HG03354 (cell line): Measurements from ENCODE around the gene PANK2.
"Not testable (repeated sequence)": the region's sequence is repeated elsewhere in the genome, so short reads cannot be mapped to it uniquely, and the experiment has no call there.

Source experiments
- ATAC-seq: cut with Tn5 transposase; IDR thresholded peaks from one replicate; pipeline ENCODE4 v1.9.1; 2021; ENCODE audit warnings: mild to moderate bottlenecking; ENCODE audit not compliant: unreplicated experiment, poor library complexity, severe bottlenecking

PANK2 gene

DNA sequence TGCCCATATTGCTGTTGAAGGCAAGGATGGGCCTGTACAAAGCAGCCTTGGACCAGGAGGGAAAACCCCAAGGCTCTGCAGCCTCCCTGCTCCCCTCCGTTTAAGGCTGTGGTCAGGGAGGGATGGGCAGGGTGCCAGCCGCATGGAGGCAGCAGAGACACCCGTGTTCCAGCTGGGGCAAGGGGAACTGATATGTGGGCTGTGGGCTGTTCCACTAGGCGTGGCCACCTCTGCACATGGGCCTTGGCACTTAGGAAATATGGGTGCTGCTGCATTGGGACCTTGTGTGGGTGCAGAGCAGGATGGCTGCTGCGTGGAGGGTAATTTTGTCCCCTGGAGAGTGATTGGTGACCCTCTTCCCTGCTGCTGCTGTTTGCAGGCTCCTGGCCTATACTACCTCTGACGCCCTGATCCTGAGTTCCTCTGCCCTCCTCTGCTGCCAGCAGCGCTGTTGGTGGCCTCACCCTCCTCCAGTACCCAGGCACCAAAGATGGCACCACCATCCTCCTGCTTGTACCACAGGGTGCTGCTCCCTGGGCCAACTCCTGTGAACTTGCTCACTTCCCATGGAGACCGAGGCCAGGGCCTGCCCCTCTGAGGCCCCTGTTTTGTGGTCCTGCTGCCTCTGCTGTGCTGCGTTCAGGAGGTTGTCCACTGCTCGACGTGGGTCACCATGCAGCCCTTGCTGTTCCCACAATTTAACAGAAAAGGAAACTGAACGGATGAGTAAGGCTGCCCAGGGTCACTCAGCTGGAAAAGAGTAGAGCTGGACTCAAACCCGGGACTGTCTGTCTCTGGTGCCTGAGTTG is 35.3 kb downstream of the PANK2 start:
- ATAC-seq: no peak

DNA sequence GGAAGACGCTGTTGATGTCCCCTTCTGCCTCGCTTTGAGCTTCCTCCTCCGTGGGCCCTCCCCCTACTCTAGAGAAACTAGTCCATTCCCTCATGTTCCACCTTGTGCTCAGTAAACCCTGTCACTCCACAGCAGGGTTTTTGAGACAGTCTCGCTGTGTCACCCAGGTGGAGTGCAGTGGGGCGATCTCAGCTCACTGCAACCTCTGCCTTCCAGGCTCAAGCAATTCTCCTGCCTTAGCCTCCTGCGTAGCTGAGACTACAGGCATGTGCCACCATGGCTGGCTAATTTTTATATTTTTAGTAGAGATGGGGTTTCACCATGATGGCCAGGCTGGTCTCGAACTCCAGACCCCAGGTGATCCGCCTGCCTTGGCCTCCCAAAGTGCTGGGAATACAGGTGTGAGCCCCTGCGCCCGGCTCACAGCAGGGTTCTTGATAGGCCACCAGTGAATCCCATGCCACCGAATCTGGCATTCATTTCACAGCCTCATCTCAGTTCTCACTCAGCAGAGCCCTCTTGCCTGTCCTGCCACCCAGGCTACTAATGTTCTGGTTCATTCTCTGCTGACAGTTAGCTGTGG is 36.0 kb downstream of the PANK2 start:
- no peak for ATAC-seq

DNA sequence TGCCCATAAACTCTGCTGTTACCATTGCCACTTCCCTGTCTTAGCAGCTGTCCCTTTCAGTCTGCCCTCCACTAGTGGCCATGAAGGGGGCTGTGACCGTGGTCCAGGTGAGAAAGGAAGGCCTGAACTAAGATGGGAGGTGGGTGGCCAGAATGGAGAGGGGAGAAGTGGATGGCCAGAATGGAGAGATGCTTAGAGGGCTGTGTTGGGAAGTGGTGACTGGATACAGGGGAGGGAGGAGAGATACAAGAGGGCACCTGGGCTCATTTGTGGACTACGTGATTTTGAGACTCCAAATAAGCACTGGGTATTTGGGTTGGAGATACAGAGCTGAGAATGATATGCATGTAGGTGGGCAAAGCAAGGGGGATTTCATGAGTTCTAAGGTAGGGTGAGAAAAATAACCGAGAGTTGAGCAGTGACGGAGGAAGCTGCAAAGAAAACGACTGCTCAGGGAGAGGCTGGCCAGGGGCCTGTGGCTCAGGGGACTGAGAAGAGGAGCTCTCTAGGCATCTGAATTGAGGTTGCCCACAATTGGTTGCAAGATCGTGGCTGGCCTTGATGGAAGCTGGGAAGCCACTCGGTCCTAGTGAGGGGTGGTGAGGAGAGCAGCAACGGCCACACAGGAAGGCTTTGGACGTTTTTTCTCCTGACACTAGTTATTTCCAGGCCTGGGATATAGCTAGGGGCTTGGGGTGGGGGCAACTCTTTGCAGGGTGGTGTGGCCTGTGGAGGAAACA is 36.9 kb downstream of the PANK2 start:
- no peak for ATAC-seq

DNA sequence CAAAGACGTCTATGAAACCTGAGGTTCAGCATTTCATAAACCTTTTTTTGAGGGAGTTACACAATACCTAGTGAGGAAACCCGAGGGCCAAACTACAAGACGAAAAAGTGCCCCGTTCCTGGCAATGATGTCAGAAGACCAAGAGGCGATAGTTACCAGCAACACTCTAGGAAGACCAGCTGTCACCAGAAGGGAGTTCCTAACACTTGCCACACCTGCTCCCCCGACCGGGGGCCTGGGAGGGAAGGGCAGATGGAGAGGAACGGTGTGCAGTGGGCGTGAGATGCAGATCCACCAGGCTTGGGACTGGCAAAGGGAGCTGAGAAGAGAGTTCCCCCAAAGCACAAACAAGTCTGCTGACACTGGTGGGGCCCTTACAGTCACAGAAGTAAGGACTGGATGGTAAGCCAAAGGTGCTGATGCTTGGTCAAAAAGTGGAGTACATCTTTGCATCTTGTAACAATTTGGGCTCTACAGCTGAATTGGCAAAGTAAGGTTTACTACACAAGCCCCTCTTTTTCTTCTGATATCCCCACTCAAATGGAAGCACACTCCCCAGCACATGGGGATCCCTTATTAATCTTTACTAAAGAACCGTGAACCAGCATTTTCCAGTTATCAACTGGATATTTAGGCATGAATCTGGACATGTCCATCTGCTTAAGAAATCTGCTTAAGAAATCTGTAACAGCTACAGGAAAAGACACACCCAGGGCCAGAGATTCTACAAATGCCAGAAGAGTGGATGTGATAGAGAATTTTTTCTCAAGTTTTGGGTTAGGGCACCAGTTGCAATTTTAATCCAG is 38.5 kb downstream of the PANK2 start:
- ATAC-seq: no peak

DNA sequence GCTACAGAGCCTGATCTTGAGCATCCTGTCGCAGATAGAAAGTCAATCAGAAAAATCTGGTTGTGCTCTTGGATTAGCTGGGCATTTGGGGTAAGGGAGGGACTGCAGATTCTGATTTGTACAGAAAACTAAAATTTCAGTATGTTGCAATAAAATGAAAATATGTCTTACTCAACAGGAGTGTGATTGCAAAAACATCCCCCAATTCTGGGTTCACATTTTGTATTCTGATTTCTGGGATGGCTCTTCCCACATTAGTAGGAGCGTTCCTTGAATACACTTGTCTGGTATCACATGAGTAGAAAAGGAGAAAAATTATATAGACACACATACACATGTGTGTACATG is 40.5 kb downstream of the PANK2 start:
- ATAC-seq: no peak

DNA sequence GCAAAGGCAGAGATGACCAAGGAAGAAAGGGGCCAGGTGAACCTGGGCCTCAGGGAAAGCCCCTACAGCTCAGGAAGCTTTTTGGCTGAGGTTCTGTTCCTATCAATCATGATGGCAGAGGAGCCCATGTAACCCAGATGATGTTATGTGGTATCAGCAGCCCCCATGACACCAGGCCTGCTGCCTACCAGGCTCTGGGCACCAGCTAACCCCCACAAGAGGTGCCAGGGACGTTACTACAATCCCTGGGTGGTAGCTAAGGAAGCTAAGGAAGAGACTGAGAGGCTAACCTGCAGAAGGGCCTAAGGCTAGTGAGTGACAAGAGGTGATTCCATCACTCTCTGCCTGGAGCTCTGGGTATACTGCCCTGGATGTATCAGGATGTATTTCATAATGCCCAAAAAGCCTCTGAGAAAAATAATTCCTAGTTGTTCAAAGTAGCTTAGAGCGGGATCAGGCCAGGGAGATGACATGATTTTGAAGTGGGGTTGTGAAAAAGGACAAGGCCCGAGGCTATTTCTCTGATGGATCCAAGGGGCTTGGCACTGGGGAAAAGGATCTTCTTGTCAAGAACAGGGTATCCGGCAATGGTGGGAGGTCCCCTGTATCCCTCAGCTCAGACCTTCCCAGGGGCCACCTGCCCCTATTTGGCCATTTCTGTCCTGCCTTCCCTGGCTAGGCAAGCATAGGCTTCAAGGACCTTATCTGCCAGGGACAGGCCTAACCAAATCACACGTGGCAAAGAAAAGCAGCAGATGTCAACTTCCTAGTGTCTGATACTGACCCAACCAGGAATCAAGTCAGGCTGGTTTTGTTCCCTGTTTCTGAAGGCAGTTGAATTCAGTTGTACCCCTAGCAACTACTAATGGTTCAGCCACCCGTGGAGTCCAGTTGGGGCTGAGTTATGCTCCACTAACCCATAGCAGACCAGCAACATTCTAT is 41.3 kb downstream of the PANK2 start:
- no peak for ATAC-seq

DNA sequence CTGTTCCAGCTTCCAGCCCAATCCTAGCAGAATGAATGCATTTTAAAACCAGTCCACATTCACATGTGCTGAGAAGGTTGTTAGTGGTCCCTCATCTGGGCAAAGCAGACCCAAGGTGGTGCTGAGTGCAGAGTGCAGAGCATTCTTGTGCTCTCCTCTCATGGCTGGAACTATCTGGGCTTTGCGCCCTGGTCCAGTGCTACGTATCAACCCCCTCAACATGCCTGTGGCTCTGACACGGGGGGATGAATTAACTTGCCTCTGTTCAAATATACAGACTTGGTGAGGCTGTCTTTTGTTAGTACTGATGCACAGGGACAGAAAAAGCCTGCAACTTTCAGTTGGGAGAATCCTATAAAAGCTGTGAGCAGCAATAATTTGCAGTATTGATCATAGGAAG is 42.5 kb downstream of the PANK2 start:
- no peak for ATAC-seq

DNA sequence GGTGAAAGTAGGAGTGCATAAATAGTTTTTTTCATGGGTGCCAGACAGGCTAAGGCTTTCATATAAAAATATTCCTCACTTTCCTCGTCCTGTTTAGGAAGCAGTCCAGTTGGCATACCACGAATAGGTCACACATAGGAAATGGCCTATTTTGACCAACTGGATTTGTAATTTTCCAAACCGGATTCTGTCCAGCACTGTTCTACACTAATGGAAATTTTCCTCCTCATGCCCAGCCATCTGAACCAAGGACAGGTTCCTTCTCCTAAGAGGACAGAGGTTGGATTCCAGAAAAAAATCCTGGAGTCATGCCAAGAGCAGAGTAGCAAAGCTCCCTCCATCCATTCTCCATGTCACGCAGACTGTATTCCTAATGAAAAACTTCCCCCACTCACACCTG is 43.1 kb downstream of the PANK2 start:
- no peak for ATAC-seq

DNA sequence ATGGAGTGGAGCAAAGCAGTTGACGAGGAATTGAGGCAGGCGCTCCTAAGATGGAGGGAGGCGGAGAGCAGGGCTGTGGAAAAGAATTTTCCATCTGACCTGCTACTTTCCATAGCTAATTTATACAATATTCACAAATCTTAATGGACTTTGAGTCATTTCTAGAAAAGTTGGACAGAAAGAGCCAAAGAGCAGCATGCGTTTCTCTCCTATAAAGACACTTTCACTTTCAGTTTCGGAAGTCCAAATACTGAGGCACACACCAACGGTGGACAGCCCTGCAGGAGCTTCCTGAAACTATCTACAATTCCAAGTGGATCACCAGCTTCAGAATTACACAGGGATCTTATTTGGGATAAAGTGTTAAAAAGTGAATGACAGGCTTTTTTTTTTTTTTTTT is 43.5 kb downstream of the PANK2 start:
- ATAC-seq: no peak

DNA sequence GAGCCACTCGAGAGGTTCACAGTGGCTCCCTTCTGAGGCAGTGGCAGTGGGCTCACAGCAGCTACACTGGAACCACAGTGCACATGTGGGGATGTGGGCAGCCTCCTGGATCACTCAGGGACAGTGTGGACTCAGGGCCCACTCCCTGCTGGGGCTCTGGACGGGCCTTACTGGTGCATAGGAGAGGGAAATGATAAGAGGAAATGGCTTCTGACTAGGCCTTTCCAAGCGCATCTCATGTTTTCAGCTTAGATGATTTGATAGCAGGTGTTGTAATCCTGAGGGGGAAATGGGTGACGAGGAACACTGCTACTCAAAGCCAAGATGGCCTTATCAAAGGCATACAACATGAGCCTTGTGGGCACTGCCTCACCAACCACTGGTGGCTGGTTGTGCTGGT is 44.0 kb downstream of the PANK2 start:
- no peak for ATAC-seq

DNA sequence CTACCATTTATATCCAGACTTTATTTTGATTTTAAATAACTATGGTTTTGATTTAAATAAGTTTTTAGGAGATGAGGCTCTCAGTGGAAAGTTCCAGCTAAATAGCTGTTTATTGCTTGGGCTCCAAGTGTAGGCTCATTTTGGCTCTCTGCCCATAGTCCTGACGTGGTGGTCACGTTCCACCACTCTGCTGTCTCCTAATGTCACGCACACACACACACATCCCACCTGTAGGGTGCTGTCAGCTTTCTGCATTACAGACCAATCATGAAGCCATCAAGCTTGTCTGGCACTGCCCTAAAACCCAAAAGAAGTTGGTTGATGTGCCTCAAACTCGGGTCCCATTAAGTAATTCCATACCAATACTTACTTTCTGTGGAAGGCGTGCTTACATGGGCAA is 45.4 kb downstream of the PANK2 start:
- no peak for ATAC-seq

DNA sequence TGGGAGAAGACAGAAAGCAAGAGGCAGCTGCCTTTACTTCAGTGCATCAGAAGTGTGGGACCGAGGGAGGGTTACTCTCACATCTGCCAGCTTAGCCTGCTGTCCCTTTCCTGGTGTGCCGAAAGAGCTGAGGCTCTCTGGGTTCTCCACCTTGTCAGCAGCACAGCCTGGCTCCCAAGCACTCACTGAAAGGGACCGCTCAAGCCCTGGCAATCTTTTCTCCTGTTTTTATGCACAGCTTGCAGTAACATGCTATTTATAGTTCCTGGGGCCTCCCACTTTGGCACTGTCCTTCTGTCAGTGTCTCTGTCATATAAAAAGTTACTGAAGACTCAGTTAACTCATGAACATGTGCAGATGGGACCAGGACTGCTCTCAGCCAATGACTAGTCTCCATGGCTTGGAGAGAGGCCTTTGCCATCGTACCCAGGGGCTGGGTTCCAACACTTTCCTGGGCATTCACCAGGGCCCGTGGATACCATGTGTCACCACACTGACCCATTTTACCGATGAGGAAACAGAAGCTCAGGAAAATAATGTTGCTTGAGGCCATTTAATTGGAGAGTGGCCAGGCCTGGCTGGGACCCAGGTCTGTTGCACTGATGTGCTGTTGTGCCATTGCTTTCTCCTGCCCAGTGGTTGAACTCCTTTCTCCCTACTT is 46.2 kb downstream of the PANK2 start:
- ATAC-seq: no peak

DNA sequence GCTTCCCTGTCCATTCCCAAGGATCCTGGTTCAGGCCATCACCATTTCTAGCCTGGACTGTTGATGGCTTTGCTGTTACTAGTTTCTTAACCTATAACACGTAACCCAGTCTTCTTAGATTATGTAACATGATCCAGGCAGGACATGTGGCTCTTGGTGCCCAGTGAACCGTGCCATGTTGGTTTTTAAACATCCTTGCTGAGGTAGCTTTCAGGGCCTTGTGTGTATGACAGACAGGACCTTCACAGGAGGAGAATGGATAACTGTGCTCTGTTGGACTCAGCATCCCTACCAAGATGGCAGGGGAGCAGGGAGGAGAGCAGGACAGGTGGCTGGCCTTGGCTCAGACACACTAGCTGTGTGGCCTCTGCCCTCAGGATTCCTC is 46.8 kb downstream of the PANK2 start:
- ATAC-seq: no peak

DNA sequence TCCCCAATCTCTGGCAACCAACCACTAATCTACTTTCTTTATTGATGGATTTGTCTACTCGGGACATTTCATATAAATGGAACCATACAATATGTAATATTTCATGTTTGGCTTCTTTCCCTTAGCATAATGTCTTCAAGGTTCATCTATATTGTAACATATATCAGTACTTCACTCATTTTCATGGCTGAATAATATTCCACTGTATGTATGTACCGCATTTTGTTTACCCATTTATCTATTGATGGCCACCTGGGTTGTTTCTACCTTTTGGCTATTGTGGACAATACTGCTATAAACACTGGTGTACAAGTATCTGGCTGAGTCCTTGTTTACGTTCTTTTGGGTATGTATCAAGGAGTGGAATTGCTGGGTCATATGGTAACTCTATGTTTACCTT is 48.4 kb downstream of the PANK2 start:
- no peak for ATAC-seq

DNA sequence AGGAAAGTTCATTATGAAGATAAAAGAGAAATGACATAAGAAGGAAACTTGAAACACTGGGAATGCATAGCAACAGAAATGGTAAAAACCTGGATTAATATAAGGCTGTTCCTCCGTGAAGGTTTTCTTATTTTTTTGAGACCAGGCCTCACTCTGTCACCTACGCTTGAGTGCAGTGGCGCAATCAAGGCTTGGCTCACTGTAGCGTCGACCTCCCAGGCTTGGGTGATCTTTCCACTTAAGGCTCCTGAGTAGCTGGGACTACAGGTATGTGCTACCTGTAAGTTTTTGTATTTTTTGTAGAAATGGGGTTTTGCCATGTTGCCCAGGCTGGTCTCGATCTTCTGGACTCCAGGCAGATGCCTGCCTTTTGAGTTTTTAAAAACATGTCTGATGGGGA is 51.7 kb downstream of the PANK2 start:
- no peak for ATAC-seq

DNA sequence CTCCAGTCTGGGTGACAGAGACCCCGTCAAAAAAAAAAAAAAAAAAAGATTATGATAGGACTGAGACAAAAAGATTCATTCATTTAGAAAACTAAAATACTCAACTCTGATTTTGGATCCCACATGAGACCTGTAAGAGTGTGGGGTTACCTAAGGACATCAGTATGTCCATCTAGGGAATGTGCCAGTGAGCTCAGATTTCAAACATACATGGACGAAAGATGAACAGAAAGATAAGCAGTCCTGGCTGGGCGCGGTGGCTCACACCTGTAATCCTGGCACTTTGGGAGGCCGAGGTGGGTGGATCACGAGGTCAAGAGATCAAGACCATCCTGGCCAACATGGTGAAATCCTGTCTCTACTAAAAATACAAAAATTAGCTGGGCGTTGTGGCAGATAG is 57.5 kb downstream of the PANK2 start:
- not testable (repeated sequence) for ATAC-seq

DNA sequence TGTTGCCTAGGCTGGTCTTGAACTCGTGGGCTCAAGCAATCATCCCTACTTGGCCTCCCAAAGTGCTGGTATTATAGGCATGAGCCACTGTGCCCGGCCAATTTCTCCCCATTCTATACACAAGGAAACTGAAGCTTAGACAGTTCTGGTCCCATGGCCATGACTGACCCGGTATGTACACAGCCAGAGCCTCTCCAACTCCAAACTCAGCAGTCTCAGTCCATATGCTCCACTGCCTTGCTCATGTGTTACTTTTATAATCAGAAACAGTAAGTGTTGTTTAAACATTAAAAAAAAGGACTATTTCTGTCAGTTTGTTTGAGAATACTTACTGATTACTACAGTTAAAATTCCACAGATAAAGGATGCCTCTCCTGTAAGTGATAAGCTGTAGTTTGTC is 75.5 kb downstream of the PANK2 start:
- ATAC-seq: no peak

DNA sequence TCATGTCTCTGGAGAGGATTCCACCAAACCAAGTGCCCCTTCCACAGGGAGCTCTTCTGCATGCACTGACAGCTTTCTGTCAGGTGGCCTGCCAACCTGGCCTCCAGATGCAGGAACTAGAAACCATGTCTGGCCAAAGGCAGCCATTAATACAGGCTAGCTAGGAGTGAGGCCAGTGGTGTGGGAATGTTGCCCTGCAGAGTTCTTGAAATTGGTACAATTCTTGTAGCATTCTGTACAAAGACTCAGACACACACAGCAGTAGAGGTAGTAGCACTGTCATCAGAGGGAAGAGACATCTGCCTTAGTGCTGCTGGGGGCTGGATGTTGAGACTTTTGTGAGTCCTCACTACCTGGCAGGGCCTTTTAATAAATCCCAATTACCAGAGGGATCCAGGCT is 77.4 kb downstream of the PANK2 start:
- no peak for ATAC-seq

DNA sequence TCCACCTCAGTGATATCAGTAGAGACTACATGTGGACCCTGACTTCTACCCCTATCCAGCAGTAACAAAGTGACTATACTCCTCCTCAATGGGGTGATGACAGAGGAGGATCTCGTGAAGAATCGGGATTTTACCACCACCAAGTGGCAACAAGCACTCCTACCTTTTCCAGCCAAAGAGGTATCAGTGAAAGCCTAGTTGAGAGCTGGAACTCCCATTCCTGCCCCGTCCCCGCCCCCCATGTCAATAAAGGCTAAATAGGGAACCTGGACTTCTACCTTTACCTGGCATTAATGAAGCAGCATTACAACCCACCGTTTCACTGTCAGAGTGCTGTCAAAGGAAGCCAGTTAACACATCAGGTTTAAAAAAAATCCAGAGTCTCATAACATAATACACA is 80.8 kb downstream of the PANK2 start:
- no peak for ATAC-seq
